Astrocyte of the hippocampus (primary cell): ENCODE data around the gene ARAP1.

Experiments
- DNase-seq: peaks from one replicate; pipeline ENCODE4 v3.0.0; 2011; ENCODE audit warnings: low read depth, low spot score

Gene ARAP1

GRCh38 chr11:72685560-72686480 lies 66.4 kb downstream of the ARAP1 start:
- no peak for DNase-seq

- peak; percentile 74 for DNase-seq
These were observed 67.8 kb downstream of the ARAP1 start for GRCh38 chr11:72684236-72684912.

GRCh38 chr11:72683782-72684200 lies 68.4 kb downstream of the ARAP1 start:
- peak; percentile 75 for DNase-seq

DNA sequence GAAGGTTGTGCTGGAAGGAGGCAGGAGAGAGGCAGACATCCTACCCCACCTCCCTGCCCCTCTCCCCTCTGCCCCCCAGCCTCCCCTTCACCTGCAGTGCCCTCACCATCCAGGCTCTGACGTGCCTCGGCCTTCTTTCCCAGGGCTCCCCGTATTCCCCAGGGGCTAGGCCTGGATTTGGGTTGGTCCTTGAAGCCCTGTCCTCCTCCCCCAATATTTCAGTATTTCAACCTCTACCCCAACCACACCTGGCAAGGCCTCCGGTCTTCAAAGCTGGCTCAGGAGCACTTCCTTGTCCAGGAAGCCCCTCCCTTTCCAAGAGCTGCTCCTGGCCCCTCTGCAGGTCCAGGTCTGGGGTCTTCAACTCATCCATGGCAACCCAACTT lies 69.4 kb downstream of the ARAP1 start:
- DNase-seq: no peak

DNA sequence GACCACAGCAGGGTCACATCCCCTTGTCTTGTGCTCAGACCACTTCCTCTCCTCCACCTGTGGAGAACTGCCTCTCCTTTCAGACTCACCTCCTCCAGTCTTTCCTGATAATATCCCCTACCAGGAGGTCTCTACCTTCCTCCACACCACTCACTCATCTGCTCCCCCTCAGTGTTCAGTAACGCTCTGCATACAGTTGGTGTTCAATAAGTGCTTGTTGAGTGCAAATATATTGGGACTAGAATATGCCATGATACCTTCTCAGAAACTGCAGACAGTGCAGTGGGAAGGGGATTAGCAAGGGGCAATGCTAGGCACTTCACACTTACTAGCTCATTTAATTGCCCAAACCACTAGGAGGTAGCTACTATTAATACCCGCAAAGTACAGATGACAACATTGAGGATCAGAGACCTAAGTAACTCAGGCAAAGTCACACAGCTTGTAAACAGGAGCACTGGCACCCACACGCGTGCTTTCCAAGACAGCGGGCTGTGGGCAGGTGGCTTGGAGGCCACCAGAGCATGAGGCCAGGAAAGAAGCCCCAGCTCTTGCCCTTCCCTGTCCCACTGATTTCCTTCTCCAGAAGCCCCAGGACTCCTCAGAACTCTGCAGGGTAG lies 69.9 kb downstream of the ARAP1 start:
- DNase-seq: no peak

- no peak for DNase-seq
These were observed 70.7 kb downstream of the ARAP1 start for GRCh38 chr11:72681226-72682153.

- DNase-seq: no peak
These were observed 71.5 kb downstream of the ARAP1 start for GRCh38 chr11:72680624-72681158.

DNA sequence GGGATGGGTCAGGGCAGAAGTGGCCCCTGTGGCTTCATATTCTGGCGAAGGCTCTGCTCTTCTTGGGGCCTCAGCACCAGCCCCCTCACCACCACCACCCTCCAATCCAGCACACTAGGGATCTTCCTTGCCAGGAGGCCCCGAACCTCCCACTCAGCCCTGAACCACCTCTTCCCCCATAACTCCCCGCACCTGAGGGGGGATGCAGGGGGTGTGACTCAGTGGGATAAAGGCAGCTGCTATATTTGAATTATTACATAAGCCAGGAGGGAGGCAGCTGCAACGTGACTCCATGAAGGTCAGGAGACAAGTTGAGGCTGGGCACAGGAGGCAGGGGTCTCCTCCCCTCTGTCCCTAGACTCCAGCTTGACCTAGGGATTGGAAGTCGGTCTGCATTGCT lies 72.3 kb downstream of the ARAP1 start:
- DNase-seq: no peak

- no peak for DNase-seq
These were observed 73.7 kb downstream of the ARAP1 start for GRCh38 chr11:72678524-72678923.

DNA sequence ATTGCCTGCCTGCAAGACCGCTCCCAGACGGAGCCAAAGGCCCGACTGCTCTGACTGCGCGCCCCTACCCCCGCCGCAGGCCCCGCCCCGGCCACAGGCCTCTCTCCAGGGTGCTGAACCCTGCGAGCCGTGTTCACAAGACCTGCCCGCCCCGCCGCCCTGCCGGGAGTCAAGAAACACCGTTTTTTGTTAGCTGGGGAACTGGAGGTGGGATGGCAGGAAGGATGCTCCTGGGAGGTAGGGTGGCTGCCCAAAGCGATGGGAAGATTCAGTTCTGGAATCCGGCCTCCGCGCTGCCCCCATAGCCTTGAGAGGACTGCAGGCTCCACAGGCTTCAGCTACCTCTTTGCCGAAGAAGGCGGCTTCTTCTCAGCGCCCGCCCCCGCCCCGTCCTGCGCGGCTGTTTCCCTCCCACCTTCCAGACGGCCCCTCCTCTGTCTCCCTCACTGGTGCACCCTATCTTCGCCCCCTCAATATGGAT lies 75.3 kb downstream of the ARAP1 start:
- peak; percentile 84 for DNase-seq

- DNase-seq: no peak
These were observed 77.0 kb downstream of the ARAP1 start for GRCh38 chr11:72675221-72675620.

- DNase-seq: no peak
These were observed 78.0 kb downstream of the ARAP1 start, which contains the start of gene PDE2A for GRCh38 chr11:72673943-72674828. PDE2A (minus strand) TSS chr11:72674422; CDS start chr11:72674207, 215 bp downstream.

DNA sequence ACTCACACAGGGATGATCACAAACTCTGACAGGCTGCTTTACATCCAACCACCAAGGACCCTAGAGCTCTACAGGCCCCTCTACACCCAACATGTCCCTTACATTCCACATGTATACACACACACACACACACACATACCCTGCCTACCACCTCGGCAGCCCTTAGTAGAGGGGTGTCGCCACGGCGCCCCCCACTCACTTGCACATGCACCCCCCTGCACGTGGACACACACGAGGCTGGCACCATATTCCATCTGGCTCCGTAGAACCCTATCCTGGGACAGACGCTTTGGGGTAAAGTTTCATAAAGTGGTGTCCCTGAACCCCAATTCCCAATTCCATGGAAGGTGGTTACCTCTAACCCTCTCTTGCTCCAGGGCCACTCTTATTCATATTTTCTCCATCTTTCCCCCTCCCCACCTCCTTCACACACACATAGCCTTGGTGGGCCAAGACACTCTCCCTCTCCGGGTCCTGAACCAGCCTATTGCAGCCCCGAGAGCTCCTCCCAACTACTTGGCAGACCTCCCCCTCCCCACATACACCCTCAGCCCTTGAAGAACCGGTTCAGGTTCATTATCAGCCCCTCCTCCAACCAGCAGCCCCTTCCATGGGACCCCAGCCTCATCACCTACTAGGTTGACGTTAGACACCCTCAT lies 78.8 kb downstream of the ARAP1 start:
- DNase-seq: peak; percentile 58

- DNase-seq: no peak
These were observed 79.5 kb downstream of the ARAP1 start for GRCh38 chr11:72672597-72673238.

- no peak for DNase-seq
These were observed 80.8 kb downstream of the ARAP1 start for GRCh38 chr11:72671152-72672099.

DNA sequence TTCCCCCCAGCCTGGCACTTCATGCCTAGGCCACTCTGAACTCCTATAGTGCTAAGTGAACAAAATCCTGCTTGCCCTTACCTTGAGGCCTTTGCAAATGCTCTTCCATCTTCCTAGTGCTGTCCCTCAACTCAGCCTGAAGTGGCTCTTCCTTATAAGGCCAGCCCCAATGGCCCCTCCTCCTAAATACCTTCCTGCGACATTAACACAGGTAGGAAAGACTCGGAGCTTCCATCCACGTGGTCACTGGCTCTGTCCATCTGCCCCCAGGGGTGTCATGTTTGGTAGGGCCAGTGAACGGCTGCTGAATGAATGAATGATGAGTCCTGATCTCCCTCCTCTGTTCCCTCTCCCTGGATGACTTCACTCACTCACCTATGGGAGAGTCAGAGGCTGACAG lies 82.2 kb downstream of the ARAP1 start:
- DNase-seq: no peak

GRCh38 chr11:72669527-72669926 lies 82.7 kb downstream of the ARAP1 start:
- DNase-seq: peak; percentile 92
